K562 (cell line): ENCODE data around the gene GFI1.

Experiments used
- NONO ChIP-seq, 2 experiments: fragments of 200-400 bp in 1 of 2; fragments of 450-650 bp in 1 of 2; formaldehyde crosslinking in 1 of 2; IDR thresholded peaks; 2 replicates each; pipeline ENCODE4 v1.6.1; 2017; ENCODE audit warnings: low read depth in 2 of 2, mild to moderate bottlenecking in 2 of 2, moderate library complexity in 2 of 2, low read length in 1 of 2
- ZNF197 ChIP-seq: fragments of 200-800 bp; sonication (Bioruptor generic); IDR thresholded peaks from 2 replicates; pipeline ENCODE4 v1.6.1; 2016; ENCODE audit warnings: low read depth, missing genetic modification characterization, missing compliant biosample characterization
- ZNF23 ChIP-seq: fragments of 250-450 bp; sonication (Bioruptor Pico); IDR thresholded peaks from 2 replicates; pipeline ENCODE4 v1.4.0; 2020; ENCODE audit warnings: mild to moderate bottlenecking
- TF ChIP-seq, protein P1 (sequence below): sonication (generic); formaldehyde crosslinking; IDR thresholded peaks from 2 replicates; pipeline ENCODE4 v1.8.0; 2022; ENCODE audit warnings: mild to moderate bottlenecking, missing genetic modification reagents
- TF ChIP-seq, protein P2 (sequence below), 3 experiments: IDR thresholded peaks in 2 of 3; conservative IDR thresholded peaks in 1 of 3; 2 replicates each; pipeline ENCODE4 v1.5.1; 2011 to 2012; ENCODE audit warnings: low read length in 3 of 3, mild to moderate bottlenecking in 3 of 3, control low read depth in 2 of 3, improper control_type of control experiment in 1 of 3, inconsistent platforms in 1 of 3, low read depth in 1 of 3, mixed read lengths in 1 of 3, moderate library complexity in 1 of 3; ENCODE audit not compliant: insufficient read depth in 2 of 3

DNA sequence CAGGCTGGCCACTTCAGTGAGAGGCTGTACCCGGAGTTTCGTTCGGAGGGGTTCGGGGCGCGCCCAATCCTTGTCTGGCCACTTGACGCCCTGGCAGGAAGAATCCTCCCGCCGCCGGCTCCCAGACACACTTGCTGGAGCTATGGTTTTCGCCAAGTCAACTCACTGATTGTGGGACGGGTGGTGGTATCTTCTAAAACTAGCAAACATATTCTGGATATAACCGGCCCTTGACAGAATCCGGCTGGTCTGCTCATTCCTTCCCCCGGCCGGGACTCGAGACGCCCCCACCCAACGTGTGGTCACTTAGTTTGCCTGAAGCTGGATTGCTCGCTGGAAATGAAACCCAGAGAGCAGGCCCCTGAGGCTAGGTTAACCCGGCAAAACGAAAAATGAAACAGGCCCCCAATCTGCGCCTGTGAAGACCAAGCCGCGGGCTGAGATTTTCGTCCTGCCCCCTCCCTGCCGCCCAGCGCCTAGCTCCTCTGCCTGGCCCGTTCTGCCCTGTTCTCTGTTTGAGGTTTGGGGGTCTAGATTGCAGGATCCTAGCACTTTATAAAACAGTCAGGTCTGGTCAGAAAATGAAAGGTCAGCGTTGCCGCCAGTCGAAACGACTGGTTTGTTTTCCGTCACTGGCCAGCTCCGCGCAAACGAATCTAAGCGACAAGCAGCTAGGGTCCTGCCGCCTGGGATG lies 4.6 kb downstream of the GFI1 start:
- TF ChIP-seq, protein P1, sequence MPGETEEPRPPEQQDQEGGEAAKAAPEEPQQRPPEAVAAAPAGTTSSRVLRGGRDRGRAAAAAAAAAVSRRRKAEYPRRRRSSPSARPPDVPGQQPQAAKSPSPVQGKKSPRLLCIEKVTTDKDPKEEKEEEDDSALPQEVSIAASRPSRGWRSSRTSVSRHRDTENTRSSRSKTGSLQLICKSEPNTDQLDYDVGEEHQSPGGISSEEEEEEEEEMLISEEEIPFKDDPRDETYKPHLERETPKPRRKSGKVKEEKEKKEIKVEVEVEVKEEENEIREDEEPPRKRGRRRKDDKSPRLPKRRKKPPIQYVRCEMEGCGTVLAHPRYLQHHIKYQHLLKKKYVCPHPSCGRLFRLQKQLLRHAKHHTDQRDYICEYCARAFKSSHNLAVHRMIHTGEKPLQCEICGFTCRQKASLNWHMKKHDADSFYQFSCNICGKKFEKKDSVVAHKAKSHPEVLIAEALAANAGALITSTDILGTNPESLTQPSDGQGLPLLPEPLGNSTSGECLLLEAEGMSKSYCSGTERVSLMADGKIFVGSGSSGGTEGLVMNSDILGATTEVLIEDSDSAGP (CRISPR knock-in tag), result no peak
- TF ChIP-seq ZNF197 (CRISPR knock-in tag), result no peak
- TF ChIP-seq, protein P2, sequence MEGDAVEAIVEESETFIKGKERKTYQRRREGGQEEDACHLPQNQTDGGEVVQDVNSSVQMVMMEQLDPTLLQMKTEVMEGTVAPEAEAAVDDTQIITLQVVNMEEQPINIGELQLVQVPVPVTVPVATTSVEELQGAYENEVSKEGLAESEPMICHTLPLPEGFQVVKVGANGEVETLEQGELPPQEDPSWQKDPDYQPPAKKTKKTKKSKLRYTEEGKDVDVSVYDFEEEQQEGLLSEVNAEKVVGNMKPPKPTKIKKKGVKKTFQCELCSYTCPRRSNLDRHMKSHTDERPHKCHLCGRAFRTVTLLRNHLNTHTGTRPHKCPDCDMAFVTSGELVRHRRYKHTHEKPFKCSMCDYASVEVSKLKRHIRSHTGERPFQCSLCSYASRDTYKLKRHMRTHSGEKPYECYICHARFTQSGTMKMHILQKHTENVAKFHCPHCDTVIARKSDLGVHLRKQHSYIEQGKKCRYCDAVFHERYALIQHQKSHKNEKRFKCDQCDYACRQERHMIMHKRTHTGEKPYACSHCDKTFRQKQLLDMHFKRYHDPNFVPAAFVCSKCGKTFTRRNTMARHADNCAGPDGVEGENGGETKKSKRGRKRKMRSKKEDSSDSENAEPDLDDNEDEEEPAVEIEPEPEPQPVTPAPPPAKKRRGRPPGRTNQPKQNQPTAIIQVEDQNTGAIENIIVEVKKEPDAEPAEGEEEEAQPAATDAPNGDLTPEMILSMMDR (IDR thresholded peaks at IDR 0.05 in 2 of 3, conservative IDR thresholded peaks at IDR 0.05 in 1 of 3; ENCODE audit: insufficient read depth in 2 of 3, low read depth in 1 of 3, low read length in 3 of 3), result no peak
- TF ChIP-seq NONO (IDR thresholded peaks at IDR 0.05; ENCODE audit: low read depth in 2 of 2, low read length in 1 of 2), result no peak
- TF ChIP-seq ZNF23 (CRISPR knock-in tag), result no peak
